GM12892 (cell line): ENCODE results near the gene CDH23.

ENCODE experiments used
- POLR2A ChIP-seq: IDR thresholded peaks from 2 replicates; pipeline ENCODE4 v1.6.1; 2011; ENCODE audit warnings: low read depth, low read length, control low read depth
- POLR2AphosphoS5 ChIP-seq: IDR thresholded peaks from 2 replicates; pipeline ENCODE4 v1.6.1; 2011; ENCODE audit warnings: low read depth, low read length, control low read depth

- TF ChIP-seq POLR2A (no peak), POLR2AphosphoS5 (no peak)
These were observed 78.6 kb downstream of the CDH23 start for GRCh38 chr10:71475243-71475871.
